IMR-90 (cell line): Measurements from ENCODE around the gene SLC7A4. TPM values are rescaled to one million over a fixed set of nuclear protein-coding genes. Genes with fewer than 3 reads are reported as not detected.

Experiments used
- ATAC-seq: fragments of 200-7000 bp; cut with Tn5 transposase; 2 replicates; pipeline ENCODE4 v1.9.1; 2020; ENCODE audit warnings: low read depth, mild to moderate bottlenecking, moderate library complexity
- BruUV-seq: library from RNA; stranded (reverse); fragments of 400-500 nt; replicated peaks from 2 replicates; lab custom pipeline; 2021; lab: Mats Ljungman, UMichigan
- CTCF ChIA-PET: fragments of 300-600 bp; formaldehyde crosslinking; extraction: SDS; loops from one replicate; lab custom pipeline; 2021; ENCODE audit warnings: antibody characterized with exemption; lab: Yijun Ruan, JAX
- POLR2A ChIA-PET: fragments of 300-600 bp; sonication (Branson Sonifier 250); formaldehyde crosslinking; loops from one replicate; lab custom pipeline; 2022; ENCODE audit warnings: antibody characterized with exemption; ENCODE audit not compliant: unreplicated experiment; lab: Charles Lee
- DNase-seq: peaks from one replicate; pipeline ENCODE4 v3.0.0; 2013
- H2AFZ ChIP-seq: replicated peaks from 2 replicates; pipeline ENCODE3; 2013; ENCODE audit warnings: low read length, mild to moderate bottlenecking; ENCODE audit not compliant: poor library complexity
- H2AK5ac ChIP-seq: 2 replicates; pipeline ENCODE4 v1.6.1; 2013; ENCODE audit warnings: low read depth, low read length, inconsistent platforms
- H2AK9ac ChIP-seq: replicated peaks from 2 replicates; pipeline ENCODE3; 2013; ENCODE audit warnings: mild to moderate bottlenecking, low read depth, low read length, moderate library complexity; ENCODE audit not compliant: poor library complexity
- H2BK120ac ChIP-seq: 2 replicates; pipeline ENCODE4 v1.6.1; 2013; ENCODE audit warnings: low read depth, low read length, inconsistent platforms
- H2BK15ac ChIP-seq: 3 replicates; pipeline ENCODE4 v1.6.1; 2013; ENCODE audit warnings: low read depth, low read length, inconsistent platforms
- H2BK20ac ChIP-seq: 2 replicates; pipeline ENCODE4 v1.6.1; 2013; ENCODE audit warnings: low read depth, mild to moderate bottlenecking, inconsistent platforms, low read length, moderate library complexity
- H2BK5ac ChIP-seq: 2 replicates; pipeline ENCODE4 v1.6.1; 2013; ENCODE audit warnings: mild to moderate bottlenecking, low read depth, low read length, inconsistent platforms; ENCODE audit not compliant: poor library complexity, severe bottlenecking
- H3K14ac ChIP-seq: replicated peaks from 2 replicates; pipeline ENCODE4 v1.6.1; 2013; ENCODE audit warnings: low read depth, low read length, inconsistent platforms
- H3K18ac ChIP-seq: 2 replicates; pipeline ENCODE4 v1.6.1; 2013; ENCODE audit warnings: low read depth, low read length, control low read depth
- H3K23ac ChIP-seq: 2 replicates; pipeline ENCODE4 v1.6.1; 2013; ENCODE audit warnings: low read depth, low read length, inconsistent platforms
- H3K27ac ChIP-seq: 2 replicates; pipeline ENCODE4 v1.5.1; 2013; ENCODE audit warnings: mild to moderate bottlenecking, control low read depth, low read length; ENCODE audit not compliant: insufficient read depth
- H3K27me3 ChIP-seq: 2 replicates; pipeline ENCODE4 v1.6.1; 2013; ENCODE audit warnings: low read length; ENCODE audit not compliant: control insufficient read depth, insufficient read depth
- H3K36me3 ChIP-seq: 2 replicates; pipeline ENCODE4 v1.6.1; 2013; ENCODE audit warnings: low read length, mixed read lengths; ENCODE audit not compliant: control insufficient read depth, insufficient read depth
- H3K4ac ChIP-seq: 2 replicates; pipeline ENCODE4 v1.6.1; 2013; ENCODE audit warnings: low read depth, low read length, inconsistent platforms
- H3K4me1 ChIP-seq: 2 replicates; pipeline ENCODE4 v1.6.1; 2013; ENCODE audit warnings: low read length, mixed read lengths; ENCODE audit not compliant: control insufficient read depth, insufficient read depth
- H3K4me2 ChIP-seq: 2 replicates; pipeline ENCODE4 v1.6.1; 2013; ENCODE audit warnings: low read depth, mild to moderate bottlenecking, control low read depth, low read length, moderate library complexity
- H3K4me3 ChIP-seq: 2 replicates; pipeline ENCODE4 v1.5.1; 2013; ENCODE audit warnings: low read depth, mild to moderate bottlenecking, control low read depth, low read length, moderate library complexity; ENCODE audit not compliant: insufficient read depth
- H3K56ac ChIP-seq: 2 replicates; pipeline ENCODE4 v1.6.1; 2013; ENCODE audit warnings: low read length, inconsistent platforms; ENCODE audit not compliant: insufficient read depth; ENCODE audit errors: extremely low read depth
- H3K79me1 ChIP-seq, 2 experiments: 2 replicates each; pipeline ENCODE4 v1.6.1; 2013; ENCODE audit warnings: low read length in 2 of 2, inconsistent platforms in 1 of 2, low read depth in 1 of 2
- H3K9ac ChIP-seq: 2 replicates; pipeline ENCODE4 v1.6.1; 2013; ENCODE audit warnings: low read depth, low read length, control low read depth
- H3K9me1 ChIP-seq: 2 replicates; pipeline ENCODE4 v1.6.1; 2013; ENCODE audit warnings: low read length, inconsistent platforms; ENCODE audit not compliant: insufficient read depth
- H3K9me3 ChIP-seq: 2 replicates; pipeline ENCODE4 v1.6.1; 2013; ENCODE audit warnings: low read length; ENCODE audit not compliant: control insufficient read depth, insufficient read depth
- H4K20me1 ChIP-seq: 2 replicates; pipeline ENCODE4 v1.6.1; 2013; ENCODE audit warnings: low read length, inconsistent platforms; ENCODE audit not compliant: insufficient read depth
- H4K5ac ChIP-seq: 2 replicates; pipeline ENCODE4 v1.6.1; 2013; ENCODE audit warnings: mild to moderate bottlenecking, low read depth, low read length, control low read depth
- H4K8ac ChIP-seq, 2 experiments: 2 replicates each; pipeline ENCODE4 v1.6.1; 2013; ENCODE audit warnings: low read depth in 2 of 2, low read length in 2 of 2, control low read depth in 1 of 2, inconsistent platforms in 1 of 2
- H4K91ac ChIP-seq: 2 replicates; pipeline ENCODE4 v1.6.1; 2013; ENCODE audit warnings: low read depth, low read length, inconsistent platforms; ENCODE audit not compliant: insufficient read depth
- CHD1 ChIP-seq: IDR thresholded peaks from 2 replicates; pipeline ENCODE4 v1.6.1; 2012; ENCODE audit warnings: low read depth, low read length, improper control_type of control experiment
- FOS ChIP-seq: fragments of 150-350 bp; IDR thresholded peaks from 2 replicates; pipeline ENCODE4 v1.6.1; 2016; ENCODE audit warnings: low read depth, low read length
- NFE2L2 ChIP-seq: fragments of 150-350 bp; IDR thresholded peaks from 2 replicates; pipeline ENCODE4 v1.6.1; 2016; ENCODE audit warnings: low read depth, mild to moderate bottlenecking, low read length
- USF2 ChIP-seq: fragments of 150-350 bp; IDR thresholded peaks from 2 replicates; pipeline ENCODE4 v1.6.1; 2017; ENCODE audit warnings: mild to moderate bottlenecking, antibody characterized with exemption, low read length, low read depth
- WGBS, 2 experiments: methylation state at CpG; one replicate each; pipeline versions ENCODE4 v1.1.5 to v1.1.7; 2013; ENCODE audit warnings: missing lambda C conversion rate in 2 of 2; ENCODE audit not compliant: insufficient read length in 1 of 2; ENCODE audit errors: extremely low coverage in 2 of 2; 5-methylcytosine and 5-hydroxymethylcytosine counted together
- dilution Hi-C: fragments of 300-500 bp; cut with HindIII; formaldehyde crosslinking; loops from one replicate; pipeline ENCODE4 v1.14.3; 2018; ENCODE audit warnings: low sequenced_read_pairs; ENCODE audit not compliant: unreplicated experiment
- in situ Hi-C: fragments of 300-500 bp; cut with MboI; formaldehyde crosslinking; loops from 3 replicates; pipeline ENCODE4 v1.14.3; 2019; ENCODE audit warnings: low sequenced_read_pairs, inconsistent platforms, mixed read lengths
- intact Hi-C: fragments of 100-400 bp; cut with micrococcal nuclease; formaldehyde crosslinking; loops from 2 replicates; pipeline ENCODE4 v1.10.0; 2022
- polyA plus RNA-seq, 3 experiments: library from polyadenylated mRNA; depleted of rRNA; stranded (reverse); fragments of >200 nt; gene quantifications; 2 replicates each; pipeline ENCODE4 v1.2.3, GENCODE V29; 2012; ENCODE audit warnings: low replicate concordance in 1 of 3
- total RNA-seq: library from RNA; depleted of rRNA; stranded (reverse); fragments of >200 nt; gene quantifications from 2 replicates; pipeline ENCODE4 v1.2.3, GENCODE V29; 2012
- TF ChIP-seq, protein P1 (sequence below): fragments of 150-350 bp; IDR thresholded peaks from 2 replicates; pipeline ENCODE4 v1.6.1; 2016; ENCODE audit warnings: low read depth, mild to moderate bottlenecking, low read length, moderate library complexity, borderline replicate concordance
- TF ChIP-seq, protein P2 (sequence below): conservative IDR thresholded peaks from 2 replicates; pipeline ENCODE4 v1.5.1; 2012; ENCODE audit warnings: mild to moderate bottlenecking, low read depth, low read length, improper control_type of control experiment

Gene SLC7A4
- total and polyA plus RNA-seq, 2 of the 4 experiments (the other 2 are of a cell fraction): 0.03 TPM; not detected in 1

GRCh38 chr22:20989323-20990138, 42.8 kb downstream of the SLC7A4 start (continued):
- TF ChIP-seq, protein P1, sequence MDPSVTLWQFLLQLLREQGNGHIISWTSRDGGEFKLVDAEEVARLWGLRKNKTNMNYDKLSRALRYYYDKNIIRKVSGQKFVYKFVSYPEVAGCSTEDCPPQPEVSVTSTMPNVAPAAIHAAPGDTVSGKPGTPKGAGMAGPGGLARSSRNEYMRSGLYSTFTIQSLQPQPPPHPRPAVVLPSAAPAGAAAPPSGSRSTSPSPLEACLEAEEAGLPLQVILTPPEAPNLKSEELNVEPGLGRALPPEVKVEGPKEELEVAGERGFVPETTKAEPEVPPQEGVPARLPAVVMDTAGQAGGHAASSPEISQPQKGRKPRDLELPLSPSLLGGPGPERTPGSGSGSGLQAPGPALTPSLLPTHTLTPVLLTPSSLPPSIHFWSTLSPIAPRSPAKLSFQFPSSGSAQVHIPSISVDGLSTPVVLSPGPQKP: no peak
- TF ChIP-seq NFE2L2: no peak

GRCh38 chr22:20988573-20989322, 43.6 kb downstream of the SLC7A4 start:
- no peak overlapping the region for H4K5ac ChIP-seq
- DNase-seq: no peak

More at GRCh38 chr22:20988573-20989322, 43.6 kb downstream of the SLC7A4 start:
- H3K27ac ChIP-seq: no peak overlapping the region
- intact Hi-C loops (no loop called here), dilution Hi-C loops (no loop called here), in situ Hi-C loops (no loop called here)
- H2BK20ac ChIP-seq: no peak overlapping the region
- H3K9me3 ChIP-seq: no peaks in the 10 kb centered on the region
- no peak for TF ChIP-seq USF2
- TF ChIP-seq, protein P1: no peak
- TF ChIP-seq, protein P2, sequence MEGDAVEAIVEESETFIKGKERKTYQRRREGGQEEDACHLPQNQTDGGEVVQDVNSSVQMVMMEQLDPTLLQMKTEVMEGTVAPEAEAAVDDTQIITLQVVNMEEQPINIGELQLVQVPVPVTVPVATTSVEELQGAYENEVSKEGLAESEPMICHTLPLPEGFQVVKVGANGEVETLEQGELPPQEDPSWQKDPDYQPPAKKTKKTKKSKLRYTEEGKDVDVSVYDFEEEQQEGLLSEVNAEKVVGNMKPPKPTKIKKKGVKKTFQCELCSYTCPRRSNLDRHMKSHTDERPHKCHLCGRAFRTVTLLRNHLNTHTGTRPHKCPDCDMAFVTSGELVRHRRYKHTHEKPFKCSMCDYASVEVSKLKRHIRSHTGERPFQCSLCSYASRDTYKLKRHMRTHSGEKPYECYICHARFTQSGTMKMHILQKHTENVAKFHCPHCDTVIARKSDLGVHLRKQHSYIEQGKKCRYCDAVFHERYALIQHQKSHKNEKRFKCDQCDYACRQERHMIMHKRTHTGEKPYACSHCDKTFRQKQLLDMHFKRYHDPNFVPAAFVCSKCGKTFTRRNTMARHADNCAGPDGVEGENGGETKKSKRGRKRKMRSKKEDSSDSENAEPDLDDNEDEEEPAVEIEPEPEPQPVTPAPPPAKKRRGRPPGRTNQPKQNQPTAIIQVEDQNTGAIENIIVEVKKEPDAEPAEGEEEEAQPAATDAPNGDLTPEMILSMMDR: no peak
- no peak for TF ChIP-seq CHD1
- TF ChIP-seq FOS: no peak
- no peak overlapping the region for H3K23ac ChIP-seq
- no peak overlapping the region for H3K9ac ChIP-seq
- H2BK15ac ChIP-seq: no peak overlapping the region
- no peak overlapping the region for H3K4ac ChIP-seq
- H3K4me3 ChIP-seq: no peak overlapping the region
- H2AK5ac ChIP-seq: no peak overlapping the region
- no peak overlapping the region for H3K18ac ChIP-seq
- no peak overlapping the region for H3K14ac ChIP-seq
- no peak overlapping the region for H4K91ac ChIP-seq
- no peak overlapping the region for H4K8ac ChIP-seq
- peaks cover 62% of the 10 kb centered on the region for H3K36me3 ChIP-seq
- no peaks in the 10 kb centered on the region for H3K27me3 ChIP-seq
- no peak for ATAC-seq
- H2AK9ac ChIP-seq: no peak overlapping the region
- H2BK5ac ChIP-seq: no peak overlapping the region
- WGBS, 2 experiments: no CpG with 5 or more reads among the region's 16 CpGs
- H3K79me1 ChIP-seq: peaks cover 6 to 22% of the 10 kb centered on the region in 2 experiments; a peak in 3 of 4 replicates
- no peaks in the 10 kb centered on the region for H3K4me1 ChIP-seq
- no peak overlapping the region for H2BK120ac ChIP-seq
- H2AFZ ChIP-seq: no peak overlapping the region
- ChIA-PET POLR2A (no interaction called here), CTCF (no interaction called here)
- no peak overlapping the region for H3K4me2 ChIP-seq
- no TSS peak for BruUV-seq
- no peak overlapping the region for H3K56ac ChIP-seq
- no peaks in the 10 kb centered on the region for H4K20me1 ChIP-seq
- H3K9me1 ChIP-seq: 0 out of 2 replicates have a peak, but pooled peaks cover under 1% of the 10 kb centered on the region
